ENCODE measurements around the gene GUK1. TPM values are rescaled to one million over a fixed set of nuclear protein-coding genes. Genes with fewer than 3 reads are reported as not detected.

The GUK1 gene
- total RNA-seq, 1 donor from 2014 or later: 87.7 TPM

GRCh38 chr1:228152097-228152917 is 12.2 kb downstream of the GUK1 start:
- no peaks in the 10 kb centered on the region for H3K9me3 ChIP-seq (ENCODE audit: low read depth)
- H3K79me2 ChIP-seq (ENCODE audit: low read depth): no peaks in the 10 kb centered on the region
- no peak for TF ChIP-seq CTCF (IDR thresholded peaks at IDR 0.05)
- Mint-ChIP-seq H3K36me3 (no peaks in the 10 kb centered on the region), H3K4me3 (no peak overlapping the region), H3K27me3 (ENCODE audit: insufficient read depth, low read depth) (peaks cover 8% of the 10 kb centered on the region), H3K9me3 (no peaks in the 10 kb centered on the region), H3K27ac (no peak overlapping the region), H3K4me1 (peaks cover 3% of the 10 kb centered on the region)
- no peak overlapping the region for H3K9ac ChIP-seq
- no peaks in the 10 kb centered on the region for H3K36me3 ChIP-seq
- no peak overlapping the region for H2AFZ ChIP-seq (replicated peaks)
- peaks cover 14% of the 10 kb centered on the region for H3K4me1 ChIP-seq
- H3K27ac ChIP-seq: no peak overlapping the region
- no peak overlapping the region for H3K4me2 ChIP-seq
- no peaks in the 10 kb centered on the region for H3F3A ChIP-seq (ENCODE audit: low read depth)
- DNase-seq (ENCODE audit: low spot score): no peak
- H3K4me3 ChIP-seq: no peak overlapping the region
- no peaks in the 10 kb centered on the region for H3K27me3 ChIP-seq
- H4K20me1 ChIP-seq (ENCODE audit: low read depth): no peaks in the 10 kb centered on the region

- DNase-seq (ENCODE audit: low spot score): no peak
- H3K9ac ChIP-seq: no peak overlapping the region
- H2AFZ ChIP-seq (replicated peaks): no peak overlapping the region
- no peaks in the 10 kb centered on the region for H3K36me3 Mint-ChIP-seq
- no peak overlapping the region for H3K4me3 ChIP-seq
- H3K27ac ChIP-seq: no peak overlapping the region
- peaks cover 8% of the 10 kb centered on the region for H3K27me3 Mint-ChIP-seq (ENCODE audit: insufficient read depth, low read depth)
- H3K9me3 ChIP-seq (ENCODE audit: low read depth): no peaks in the 10 kb centered on the region
- H3F3A ChIP-seq (ENCODE audit: low read depth): no peaks in the 10 kb centered on the region
- H3K4me1 ChIP-seq: peaks cover 14% of the 10 kb centered on the region
- no peaks in the 10 kb centered on the region for H3K9me3 Mint-ChIP-seq
- H3K79me2 ChIP-seq (ENCODE audit: low read depth): no peaks in the 10 kb centered on the region
- no peak overlapping the region for H3K4me2 ChIP-seq
- peaks cover 3% of the 10 kb centered on the region for H3K4me1 Mint-ChIP-seq
- H3K36me3 ChIP-seq: no peaks in the 10 kb centered on the region
- H3K4me3 Mint-ChIP-seq: no peak overlapping the region
- no peaks in the 10 kb centered on the region for H4K20me1 ChIP-seq (ENCODE audit: low read depth)
- H3K27ac Mint-ChIP-seq: no peak overlapping the region
- no peaks in the 10 kb centered on the region for H3K27me3 ChIP-seq
- TF ChIP-seq CTCF (IDR thresholded peaks at IDR 0.05) (no peak), EZH2 (IDR thresholded peaks at IDR 0.05) (no peak), EZH2phosphoT487 (IDR thresholded peaks at IDR 0.05) (no peak)
These were observed 12.8 kb downstream of the GUK1 start for GRCh38 chr1:228152918-228153258.

GRCh38 chr1:228154021-228154669 is 14.1 kb downstream of the GUK1 start:
- H3K79me2 ChIP-seq (ENCODE audit: low read depth): no peaks in the 10 kb centered on the region
- H3K4me2 ChIP-seq: no peak overlapping the region
- peaks cover 13% of the 10 kb centered on the region for H3K4me1 ChIP-seq
- H3K4me3 ChIP-seq: no peak overlapping the region
- no peak for DNase-seq (ENCODE audit: low spot score)
- no peaks in the 10 kb centered on the region for H3K27me3 ChIP-seq
- H3K4me3 Mint-ChIP-seq: no peak overlapping the region
- TF ChIP-seq EZH2 (IDR thresholded peaks at IDR 0.05): no peak
- TF ChIP-seq CTCF (IDR thresholded peaks at IDR 0.05): no peak
- TF ChIP-seq EZH2phosphoT487 (IDR thresholded peaks at IDR 0.05): no peak
- peaks cover 3% of the 10 kb centered on the region for H3K4me1 Mint-ChIP-seq
- no peaks in the 10 kb centered on the region for H3F3A ChIP-seq (ENCODE audit: low read depth)
- H3K9ac ChIP-seq: no peak overlapping the region
- H4K20me1 ChIP-seq (ENCODE audit: low read depth): no peaks in the 10 kb centered on the region
- no peaks in the 10 kb centered on the region for H3K36me3 Mint-ChIP-seq
- no peak overlapping the region for H2AFZ ChIP-seq (replicated peaks)
- H3K27ac Mint-ChIP-seq: peak overlapping the region; percentile 46
- no peaks in the 10 kb centered on the region for H3K9me3 ChIP-seq (ENCODE audit: low read depth)
- H3K9me3 Mint-ChIP-seq: no peaks in the 10 kb centered on the region
- H3K27me3 Mint-ChIP-seq (ENCODE audit: insufficient read depth, low read depth): peaks cover 8% of the 10 kb centered on the region
- no peak overlapping the region for H3K27ac ChIP-seq
- no peaks in the 10 kb centered on the region for H3K36me3 ChIP-seq
